HEK293 (cell line): ENCODE data around the gene GALNT6.

Source experiments
- GLIS2 ChIP-seq: fragments of 450-650 bp; formaldehyde crosslinking; IDR thresholded peaks from 2 replicates; pipeline ENCODE4 v1.5.1; 2016; ENCODE audit warnings: missing biosample characterization, missing genetic modification characterization
- HOXA7 ChIP-seq: sonication (generic); formaldehyde crosslinking; IDR thresholded peaks from 2 replicates; pipeline ENCODE4 v1.8.1; 2022; ENCODE audit warnings: missing genetic modification reagents, borderline replicate concordance
- MZF1 ChIP-seq: fragments of 450-650 bp; formaldehyde crosslinking; IDR thresholded peaks from 2 replicates; pipeline ENCODE4 v1.5.1; 2017; ENCODE audit warnings: missing biosample characterization, missing genetic modification characterization, borderline replicate concordance
- ZNF292 ChIP-seq: fragments of 450-650 bp; formaldehyde crosslinking; IDR thresholded peaks from 2 replicates; pipeline ENCODE4 v1.5.1; 2016; ENCODE audit warnings: low read depth, missing biosample characterization, missing genetic modification characterization, borderline replicate concordance
- ZNF621 ChIP-seq: fragments of 450-650 bp; formaldehyde crosslinking; IDR thresholded peaks from 2 replicates; pipeline ENCODE4 v1.5.1; 2017; ENCODE audit warnings: missing biosample characterization, missing genetic modification characterization
- ZNF629 ChIP-seq: fragments of 450-650 bp; formaldehyde crosslinking; IDR thresholded peaks from 2 replicates; pipeline ENCODE4 v1.5.1; 2017; ENCODE audit warnings: missing biosample characterization, missing genetic modification characterization
- ZNF792 ChIP-seq: fragments of 450-650 bp; formaldehyde crosslinking; IDR thresholded peaks from 2 replicates; pipeline ENCODE4 v1.5.1; 2016; ENCODE audit warnings: missing biosample characterization, missing genetic modification characterization
- TF ChIP-seq, protein P1 (sequence below): fragments of 450-650 bp; formaldehyde crosslinking; IDR thresholded peaks from 2 replicates; pipeline ENCODE4 v1.5.1; 2016; ENCODE audit warnings: missing biosample characterization, missing genetic modification characterization
- TF ChIP-seq, protein P2 (sequence below): fragments of 450-650 bp; formaldehyde crosslinking; IDR thresholded peaks from 2 replicates; pipeline ENCODE4 v1.5.1; 2016; ENCODE audit warnings: missing biosample characterization, missing genetic modification characterization
- TF ChIP-seq, protein P3 (sequence below): fragments of 450-650 bp; formaldehyde crosslinking; IDR thresholded peaks from 2 replicates; pipeline ENCODE4 v1.5.1; 2016; ENCODE audit warnings: missing biosample characterization, missing genetic modification characterization, low read depth
- TF ChIP-seq, protein P4 (sequence below): fragments of 450-650 bp; formaldehyde crosslinking; IDR thresholded peaks from 2 replicates; pipeline ENCODE4 v1.5.1; 2016; ENCODE audit warnings: missing biosample characterization, missing genetic modification characterization
- TF ChIP-seq, protein P5 (sequence below): fragments of 450-650 bp; formaldehyde crosslinking; IDR thresholded peaks from 2 replicates; pipeline ENCODE4 v1.5.1; 2017; ENCODE audit warnings: missing biosample characterization, missing genetic modification characterization

DNA sequence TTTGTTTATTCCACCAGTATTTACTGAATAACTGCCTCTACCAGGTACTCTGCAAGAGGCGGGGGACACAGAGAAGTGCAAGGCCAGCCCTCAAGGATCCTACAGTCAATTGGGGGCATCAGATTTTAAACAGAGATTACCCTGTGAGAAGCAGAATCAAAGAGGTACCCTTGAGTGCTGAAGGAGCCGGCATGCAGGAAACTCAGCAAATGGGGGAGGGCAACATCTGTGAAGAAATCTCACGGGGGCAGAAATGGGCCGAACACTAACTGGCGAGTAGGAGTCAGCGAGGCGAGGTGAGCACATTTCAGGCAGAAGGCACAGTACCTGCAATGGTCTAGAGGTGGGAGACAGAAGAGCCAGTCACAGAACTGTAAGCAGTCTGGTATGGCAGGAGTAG is 9.0 kb downstream of the GALNT6 start:
- no peak for TF ChIP-seq ZNF292 (tag by site-specific recombination)
- TF ChIP-seq, protein P1, sequence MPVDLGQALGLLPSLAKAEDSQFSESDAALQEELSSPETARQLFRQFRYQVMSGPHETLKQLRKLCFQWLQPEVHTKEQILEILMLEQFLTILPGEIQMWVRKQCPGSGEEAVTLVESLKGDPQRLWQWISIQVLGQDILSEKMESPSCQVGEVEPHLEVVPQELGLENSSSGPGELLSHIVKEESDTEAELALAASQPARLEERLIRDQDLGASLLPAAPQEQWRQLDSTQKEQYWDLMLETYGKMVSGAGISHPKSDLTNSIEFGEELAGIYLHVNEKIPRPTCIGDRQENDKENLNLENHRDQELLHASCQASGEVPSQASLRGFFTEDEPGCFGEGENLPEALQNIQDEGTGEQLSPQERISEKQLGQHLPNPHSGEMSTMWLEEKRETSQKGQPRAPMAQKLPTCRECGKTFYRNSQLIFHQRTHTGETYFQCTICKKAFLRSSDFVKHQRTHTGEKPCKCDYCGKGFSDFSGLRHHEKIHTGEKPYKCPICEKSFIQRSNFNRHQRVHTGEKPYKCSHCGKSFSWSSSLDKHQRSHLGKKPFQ (tag by site-specific recombination), result no peak
- TF ChIP-seq ZNF621 (tag by site-specific recombination), result no peak
- TF ChIP-seq, protein P2, sequence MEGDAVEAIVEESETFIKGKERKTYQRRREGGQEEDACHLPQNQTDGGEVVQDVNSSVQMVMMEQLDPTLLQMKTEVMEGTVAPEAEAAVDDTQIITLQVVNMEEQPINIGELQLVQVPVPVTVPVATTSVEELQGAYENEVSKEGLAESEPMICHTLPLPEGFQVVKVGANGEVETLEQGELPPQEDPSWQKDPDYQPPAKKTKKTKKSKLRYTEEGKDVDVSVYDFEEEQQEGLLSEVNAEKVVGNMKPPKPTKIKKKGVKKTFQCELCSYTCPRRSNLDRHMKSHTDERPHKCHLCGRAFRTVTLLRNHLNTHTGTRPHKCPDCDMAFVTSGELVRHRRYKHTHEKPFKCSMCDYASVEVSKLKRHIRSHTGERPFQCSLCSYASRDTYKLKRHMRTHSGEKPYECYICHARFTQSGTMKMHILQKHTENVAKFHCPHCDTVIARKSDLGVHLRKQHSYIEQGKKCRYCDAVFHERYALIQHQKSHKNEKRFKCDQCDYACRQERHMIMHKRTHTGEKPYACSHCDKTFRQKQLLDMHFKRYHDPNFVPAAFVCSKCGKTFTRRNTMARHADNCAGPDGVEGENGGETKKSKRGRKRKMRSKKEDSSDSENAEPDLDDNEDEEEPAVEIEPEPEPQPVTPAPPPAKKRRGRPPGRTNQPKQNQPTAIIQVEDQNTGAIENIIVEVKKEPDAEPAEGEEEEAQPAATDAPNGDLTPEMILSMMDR, result no peak
- TF ChIP-seq, protein P3, sequence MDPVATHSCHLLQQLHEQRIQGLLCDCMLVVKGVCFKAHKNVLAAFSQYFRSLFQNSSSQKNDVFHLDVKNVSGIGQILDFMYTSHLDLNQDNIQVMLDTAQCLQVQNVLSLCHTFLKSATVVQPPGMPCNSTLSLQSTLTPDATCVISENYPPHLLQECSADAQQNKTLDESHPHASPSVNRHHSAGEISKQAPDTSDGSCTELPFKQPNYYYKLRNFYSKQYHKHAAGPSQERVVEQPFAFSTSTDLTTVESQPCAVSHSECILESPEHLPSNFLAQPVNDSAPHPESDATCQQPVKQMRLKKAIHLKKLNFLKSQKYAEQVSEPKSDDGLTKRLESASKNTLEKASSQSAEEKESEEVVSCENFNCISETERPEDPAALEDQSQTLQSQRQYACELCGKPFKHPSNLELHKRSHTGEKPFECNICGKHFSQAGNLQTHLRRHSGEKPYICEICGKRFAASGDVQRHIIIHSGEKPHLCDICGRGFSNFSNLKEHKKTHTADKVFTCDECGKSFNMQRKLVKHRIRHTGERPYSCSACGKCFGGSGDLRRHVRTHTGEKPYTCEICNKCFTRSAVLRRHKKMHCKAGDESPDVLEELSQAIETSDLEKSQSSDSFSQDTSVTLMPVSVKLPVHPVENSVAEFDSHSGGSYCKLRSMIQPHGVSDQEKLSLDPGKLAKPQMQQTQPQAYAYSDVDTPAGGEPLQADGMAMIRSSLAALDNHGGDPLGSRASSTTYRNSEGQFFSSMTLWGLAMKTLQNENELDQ (tag by site-specific recombination), result no peak
- no peak for TF ChIP-seq MZF1
- TF ChIP-seq, protein P4, sequence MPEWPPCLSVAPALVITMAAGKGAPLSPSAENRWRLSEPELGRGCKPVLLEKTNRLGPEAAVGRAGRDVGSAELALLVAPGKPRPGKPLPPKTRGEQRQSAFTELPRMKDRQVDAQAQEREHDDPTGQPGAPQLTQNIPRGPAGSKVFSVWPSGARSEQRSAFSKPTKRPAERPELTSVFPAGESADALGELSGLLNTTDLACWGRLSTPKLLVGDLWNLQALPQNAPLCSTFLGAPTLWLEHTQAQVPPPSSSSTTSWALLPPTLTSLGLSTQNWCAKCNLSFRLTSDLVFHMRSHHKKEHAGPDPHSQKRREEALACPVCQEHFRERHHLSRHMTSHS (tag by site-specific recombination), result no peak
- no peak for TF ChIP-seq ZNF792 (tag by site-specific recombination)
- TF ChIP-seq ZNF629 (tag by site-specific recombination), result no peak
- TF ChIP-seq, protein P5, sequence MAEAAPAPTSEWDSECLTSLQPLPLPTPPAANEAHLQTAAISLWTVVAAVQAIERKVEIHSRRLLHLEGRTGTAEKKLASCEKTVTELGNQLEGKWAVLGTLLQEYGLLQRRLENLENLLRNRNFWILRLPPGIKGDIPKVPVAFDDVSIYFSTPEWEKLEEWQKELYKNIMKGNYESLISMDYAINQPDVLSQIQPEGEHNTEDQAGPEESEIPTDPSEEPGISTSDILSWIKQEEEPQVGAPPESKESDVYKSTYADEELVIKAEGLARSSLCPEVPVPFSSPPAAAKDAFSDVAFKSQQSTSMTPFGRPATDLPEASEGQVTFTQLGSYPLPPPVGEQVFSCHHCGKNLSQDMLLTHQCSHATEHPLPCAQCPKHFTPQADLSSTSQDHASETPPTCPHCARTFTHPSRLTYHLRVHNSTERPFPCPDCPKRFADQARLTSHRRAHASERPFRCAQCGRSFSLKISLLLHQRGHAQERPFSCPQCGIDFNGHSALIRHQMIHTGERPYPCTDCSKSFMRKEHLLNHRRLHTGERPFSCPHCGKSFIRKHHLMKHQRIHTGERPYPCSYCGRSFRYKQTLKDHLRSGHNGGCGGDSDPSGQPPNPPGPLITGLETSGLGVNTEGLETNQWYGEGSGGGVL, result no peak
- no peak for TF ChIP-seq GLIS2 (tag by site-specific recombination)
- no peak for TF ChIP-seq HOXA7
